Dedifferentiated amniotic fluid mesenchymal stem cell (primary cell): ENCODE measurements around the gene ME2.
"Not testable (repeated sequence)": the region's sequence is repeated elsewhere in the genome, so short reads cannot be mapped to it uniquely, and the experiment has no call there.

Experiments
- DNase-seq: peaks from one replicate; pipeline ENCODE4 v3.0.0-alpha.2; 2016; ENCODE audit errors: extremely low spot score

ME2 gene

DNA sequence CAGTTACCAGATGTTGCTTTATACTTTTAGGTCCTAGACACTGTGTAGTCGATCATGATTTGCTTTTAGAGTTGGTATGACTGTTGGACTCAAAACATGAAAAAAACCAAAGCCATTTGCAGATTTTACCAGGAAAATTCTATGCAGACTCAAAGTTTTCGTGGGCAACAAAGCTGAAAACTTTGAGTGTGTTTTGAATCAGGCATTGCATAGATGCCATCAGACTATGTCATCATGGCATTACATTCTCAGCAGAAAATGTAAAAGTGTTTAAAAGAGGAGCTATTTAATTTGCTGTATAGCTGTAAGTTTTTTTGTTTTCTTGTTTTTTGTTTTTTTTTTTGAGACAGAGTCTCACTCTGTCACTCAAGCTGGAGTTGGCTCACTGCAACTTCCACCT is 45.5 kb downstream of the ME2 start:
- DNase-seq, result peak; percentile 27

GRCh38 chr18:50926521-50926920 is 47.6 kb downstream of the ME2 start:
- no peak for DNase-seq

DNA sequence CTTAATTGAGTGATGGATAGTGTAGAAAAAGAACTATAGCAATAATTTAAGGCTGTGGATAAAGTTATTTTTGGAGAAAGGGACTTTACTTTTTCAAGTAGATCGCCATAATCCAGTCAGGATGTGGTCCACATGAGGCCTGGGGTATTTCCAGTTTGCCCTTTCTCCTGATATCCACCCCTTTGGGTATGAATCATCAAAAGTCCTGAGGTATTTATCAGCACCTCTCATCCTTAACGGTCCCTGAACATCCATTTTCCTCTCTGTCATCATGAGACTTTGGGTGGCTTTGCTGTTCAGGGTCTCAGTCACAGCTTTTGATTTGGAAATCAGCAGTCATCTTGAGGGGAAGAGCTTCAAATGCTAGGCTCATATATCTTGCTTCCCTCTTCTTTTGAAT is 49.6 kb downstream of the ME2 start:
- no peak for DNase-seq

DNA sequence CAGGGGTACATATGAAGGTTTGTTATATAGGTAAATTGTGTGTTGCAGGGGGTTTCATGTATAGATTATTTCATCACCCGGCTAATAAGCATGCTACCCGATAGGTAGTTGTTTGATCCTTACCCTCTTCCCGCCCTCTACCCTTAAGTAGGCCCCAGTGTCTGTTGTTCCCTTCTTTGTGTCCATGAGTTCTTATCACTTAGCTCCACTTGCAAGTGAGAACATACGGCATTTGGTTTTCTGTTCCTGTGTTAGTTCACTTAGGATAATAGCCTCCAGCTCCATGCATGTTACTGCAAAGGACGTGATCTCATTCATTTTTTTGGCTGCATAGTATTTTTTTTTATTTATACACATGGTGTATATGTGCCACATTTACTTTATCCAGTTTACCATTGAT is 54.8 kb downstream of the ME2 start:
- no peak for DNase-seq

DNA sequence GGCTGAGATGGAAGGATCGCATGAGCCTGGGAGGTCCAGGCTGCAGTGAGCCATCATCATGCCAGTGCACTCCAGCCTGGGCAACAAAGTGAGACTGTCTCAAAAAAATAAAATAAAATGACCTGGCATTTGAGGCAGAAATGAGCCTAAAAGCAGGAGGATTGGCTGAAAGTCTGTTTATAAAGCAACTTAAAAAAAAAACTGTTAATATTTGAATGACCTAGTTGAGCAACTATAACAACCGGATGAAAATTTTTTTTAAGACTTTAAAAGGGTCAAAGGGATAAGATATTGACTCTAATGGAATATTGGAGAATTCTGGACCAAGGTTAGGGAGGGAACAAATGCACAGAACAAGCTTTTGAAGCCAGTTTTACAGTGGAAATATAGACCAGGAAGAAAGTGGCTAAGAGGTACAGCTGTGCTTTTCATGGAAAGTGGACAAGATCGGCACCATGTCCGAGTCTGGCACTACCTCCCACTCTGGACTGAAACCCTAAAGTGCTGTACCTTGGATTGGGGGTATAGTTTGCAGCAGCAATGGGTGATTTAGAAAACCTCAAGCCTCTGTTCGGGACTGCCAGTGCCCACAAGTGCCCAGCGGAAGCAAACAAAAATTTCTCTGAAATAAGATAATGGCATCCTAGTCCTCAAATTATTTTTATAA is 55.8 kb downstream of the ME2 start:
- no peak for DNase-seq

DNA sequence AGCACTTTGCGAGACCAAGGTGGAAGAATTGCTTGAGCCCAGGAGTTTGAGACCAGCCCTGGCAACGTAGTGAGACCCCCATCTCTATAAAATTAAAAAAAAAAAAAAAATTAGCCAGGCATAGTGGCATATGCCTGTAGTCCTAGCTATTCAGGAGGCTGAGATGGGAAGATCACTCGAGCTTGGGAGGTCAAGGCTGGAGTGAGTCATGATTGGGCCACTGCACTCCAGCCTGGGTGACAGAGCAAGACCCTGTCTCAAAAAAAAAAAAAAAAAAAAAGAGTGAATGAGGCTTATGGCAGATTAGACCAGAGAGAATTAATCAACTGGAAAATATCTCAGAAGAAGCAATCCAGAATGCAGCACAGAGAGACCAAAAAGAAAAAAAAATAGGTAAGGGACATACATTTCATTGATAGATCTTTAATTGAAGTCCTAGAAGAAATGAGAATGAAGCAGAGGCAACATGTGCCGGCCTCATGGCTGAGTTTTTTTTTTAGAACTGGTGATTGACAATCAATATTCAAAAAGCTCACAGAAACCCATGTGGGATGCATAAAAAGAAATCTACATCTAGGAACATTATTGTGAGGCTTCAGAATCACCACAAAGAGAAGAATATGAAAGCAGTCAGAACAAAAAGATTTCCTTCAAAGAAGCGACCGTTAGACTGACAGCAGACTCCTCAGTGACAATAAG is 56.7 kb downstream of the ME2 start:
- no peak for DNase-seq

DNA sequence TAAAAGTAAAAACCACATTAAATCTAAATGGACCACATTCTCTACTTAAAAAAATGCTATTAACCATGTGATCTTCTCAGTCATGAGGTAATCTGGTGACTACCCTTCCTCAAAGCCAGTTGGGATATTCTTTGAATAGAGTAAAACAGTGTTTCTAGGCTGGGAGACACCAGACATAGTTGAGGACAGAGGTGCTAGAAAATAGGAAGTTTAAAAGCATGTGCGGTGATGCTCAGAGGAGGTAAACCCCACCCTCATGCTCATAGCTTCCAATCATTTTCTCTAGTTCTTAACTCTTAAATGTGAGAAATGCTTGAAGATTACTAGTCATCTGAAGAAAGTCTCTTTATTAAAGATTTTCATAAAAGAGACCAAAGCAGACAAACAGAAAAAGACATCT is 58.3 kb downstream of the ME2 start:
- DNase-seq, result no peak

DNA sequence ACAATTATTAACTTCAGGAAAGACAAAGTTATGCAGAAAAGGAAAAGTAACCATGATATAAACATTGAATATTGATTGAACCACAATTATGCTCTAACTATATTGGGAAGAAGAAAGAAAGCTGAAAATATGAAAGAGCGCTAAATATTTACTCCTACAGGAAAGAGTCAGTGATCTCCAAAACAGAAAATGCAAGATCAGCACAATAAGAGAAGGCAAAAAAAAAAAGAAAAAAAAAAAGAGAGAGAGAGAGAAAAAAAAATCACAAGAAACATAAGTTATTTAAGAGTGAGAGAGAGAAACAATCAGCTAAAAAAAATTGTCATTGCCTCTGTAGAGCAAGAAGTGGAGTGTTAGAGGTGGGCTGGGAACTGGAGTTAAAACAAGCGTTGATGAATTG is 60.0 kb downstream of the ME2 start:
- no peak for DNase-seq

- DNase-seq, result no peak
Measured at GRCh38 chr18:50944245-50944932, 65.5 kb downstream of the ME2 start.

DNA sequence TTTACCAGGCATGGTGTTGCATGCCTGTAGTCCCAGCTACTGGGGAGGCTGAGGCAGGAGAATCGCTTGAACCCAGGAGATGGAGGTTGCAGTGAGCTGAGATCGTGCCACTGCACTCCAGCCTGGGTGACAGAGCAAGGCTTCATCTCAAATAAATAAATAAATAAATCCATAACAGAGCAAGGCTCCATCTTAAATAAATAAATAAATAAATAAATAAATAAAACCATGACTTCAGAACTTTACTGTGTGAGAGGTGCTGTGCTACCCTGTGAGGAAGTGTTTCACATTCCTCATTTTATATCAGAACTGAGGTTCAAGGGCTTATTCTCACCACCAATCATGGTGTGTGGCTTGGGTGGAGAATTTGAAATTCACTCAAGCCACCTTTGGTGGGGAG is 67.0 kb downstream of the ME2 start:
- DNase-seq, result not testable (repeated sequence)

DNA sequence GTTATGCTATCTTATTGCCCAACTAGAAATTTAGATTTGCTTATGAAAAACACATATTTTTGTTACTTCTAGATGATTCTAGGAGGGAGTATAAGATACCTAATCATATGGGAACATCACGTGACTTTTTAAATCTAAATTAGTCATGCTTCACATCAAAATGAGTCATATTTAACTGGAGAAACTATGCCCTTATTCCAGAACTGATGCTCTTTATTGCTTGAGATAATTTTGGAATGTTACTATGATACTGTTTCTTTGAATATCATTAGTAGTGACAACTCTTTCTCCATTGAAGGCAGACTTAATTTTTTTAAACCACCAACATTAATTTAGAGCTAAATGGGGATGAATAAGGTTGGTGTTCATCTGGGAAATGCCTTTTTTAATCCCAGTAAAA is 69.0 kb downstream of the ME2 start:
- DNase-seq, result no peak

GRCh38 chr18:50949185-50949584 is 70.3 kb downstream of the ME2 start:
- DNase-seq, result no peak

DNA sequence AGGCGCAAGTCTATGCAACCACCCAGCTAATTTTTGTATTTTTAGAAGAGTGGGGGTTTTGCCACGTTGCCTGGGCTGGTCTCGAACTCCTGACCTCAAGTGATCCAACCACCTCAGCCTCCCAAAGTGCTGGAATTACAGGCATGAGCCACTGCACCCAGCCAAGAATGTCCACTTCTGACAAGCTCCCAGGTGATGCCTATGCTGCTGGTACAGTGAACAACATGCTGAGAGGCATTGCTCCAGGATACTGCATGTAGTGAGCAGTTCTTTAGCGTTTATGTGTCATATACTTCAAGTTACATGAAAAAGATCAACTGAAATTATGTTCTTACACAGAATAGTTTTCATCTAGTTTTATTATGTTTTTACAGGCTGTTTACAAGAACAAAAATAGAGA is 71.7 kb downstream of the ME2 start:
- DNase-seq, result no peak

DNA sequence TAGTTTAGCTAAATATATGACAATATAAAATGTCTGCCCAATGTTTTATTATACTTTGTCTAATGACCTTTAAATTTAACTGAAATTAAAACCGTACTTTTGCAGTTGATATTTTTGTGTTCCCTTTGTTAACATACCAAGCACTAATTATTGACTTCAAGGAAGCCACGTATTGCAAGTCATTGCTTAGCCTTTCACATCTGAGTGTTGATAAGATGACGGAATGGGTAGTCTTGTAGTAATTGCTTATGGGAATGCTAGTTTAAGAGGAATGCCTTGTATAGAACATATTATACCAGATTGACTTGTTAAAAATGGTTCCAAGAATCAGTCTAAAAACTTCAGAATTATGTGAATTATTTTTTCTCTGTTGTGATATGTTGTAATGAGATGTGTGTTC is 74.9 kb downstream of the ME2 start:
- DNase-seq, result no peak

DNA sequence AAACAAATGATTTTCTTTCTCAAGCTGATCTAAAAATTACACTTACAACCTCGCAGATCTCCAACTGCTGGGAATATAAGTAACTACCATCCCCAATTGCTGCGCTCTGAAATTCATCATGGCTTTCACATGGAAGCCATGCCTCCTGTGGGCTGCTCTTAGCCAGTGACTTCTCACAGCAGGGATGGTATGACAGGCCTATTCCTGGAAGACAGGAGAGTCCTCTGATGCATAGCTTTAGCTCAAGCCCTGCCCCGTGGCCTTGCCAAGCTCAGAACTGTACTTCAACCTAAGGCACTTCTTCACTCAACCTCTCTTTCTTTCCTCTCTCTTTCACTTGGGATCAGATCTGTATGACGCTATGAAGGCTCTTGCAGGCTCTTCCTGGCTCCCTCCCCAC is 76.3 kb downstream of the ME2 start:
- DNase-seq, result no peak

- no peak for DNase-seq
Measured at GRCh38 chr18:50956116-50956515, 77.2 kb downstream of the ME2 start.

GRCh38 chr18:50961974-50962373 is 83.1 kb downstream of the ME2 start:
- no peak for DNase-seq

- DNase-seq, result peak; percentile 64
Measured at GRCh38 chr18:50967714-50968661, 89.1 kb downstream of the ME2 start, which contains the start of gene ELAC1. Gene ELAC1, plus strand, starts transcription at chr18:50968040. Its CDS starts 6,365 bp downstream, at chr18:50974405.

- DNase-seq, result no peak
Measured at GRCh38 chr18:50969448-50969847, 90.5 kb downstream of the ME2 start.

DNA sequence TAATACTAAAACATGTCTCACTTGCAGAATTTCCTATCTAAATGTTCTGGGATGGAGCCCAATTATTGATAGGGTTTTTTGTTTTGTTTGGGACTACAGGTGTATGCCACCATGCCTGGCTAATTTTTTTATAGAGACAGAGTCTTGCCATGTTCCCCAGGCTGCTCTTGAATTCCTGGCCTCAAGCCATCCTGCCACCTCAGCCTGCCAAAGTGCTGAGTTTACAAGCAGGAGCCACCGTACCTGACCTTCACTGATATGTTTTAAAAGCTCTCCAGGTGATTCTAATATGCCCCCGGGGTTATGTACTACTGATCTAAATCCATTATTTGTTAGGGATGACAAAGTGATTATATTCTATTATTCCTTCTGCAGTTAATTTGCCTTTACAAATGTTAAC is 91.1 kb downstream of the ME2 start:
- no peak for DNase-seq

- DNase-seq, result not testable (repeated sequence)
Measured at GRCh38 chr18:50972404-50972803, 93.5 kb downstream of the ME2 start.
